CD4-positive, alpha-beta memory T cell (primary cell): ENCODE results near the gene PFDN6. TPM values are rescaled to one million over a fixed set of nuclear protein-coding genes. Genes with fewer than 3 reads are reported as not detected.
"Not testable (repeated sequence)": the region's sequence is repeated elsewhere in the genome, so short reads cannot be mapped to it uniquely, and the experiment has no call there.

Source experiments
- CTCF ChIA-PET: fragments of 350-600 bp; sonication (Branson Sonifier 250); formaldehyde crosslinking; loops from one replicate; lab custom pipeline; 2021; ENCODE audit warnings: inconsistent platforms; ENCODE audit not compliant: partially characterized antibody; lab: Charles Lee
- POLR2A ChIA-PET: fragments of 350-600 bp; sonication (Branson Sonifier 250); formaldehyde crosslinking; loops from one replicate; lab custom pipeline; 2021; ENCODE audit not compliant: partially characterized antibody; lab: Charles Lee
- DNase-seq, 5 donors: peaks; one replicate each; pipeline versions ENCODE4 v3.0.0 to v3.0.0-alpha.2; 2020 to 2022; ENCODE audit warnings: mixed read lengths in 1 of 5
- H3K27ac ChIP-seq: one replicate; pipeline ENCODE4 v1.7.0; 2013; ENCODE audit warnings: low read depth, low read length
- H3K27me3 ChIP-seq: 2 replicates; pipeline ENCODE4 v1.7.0; 2013; ENCODE audit warnings: mild to moderate bottlenecking, low read length, moderate library complexity; ENCODE audit not compliant: insufficient read depth
- H3K36me3 ChIP-seq: 2 replicates; pipeline ENCODE4 v1.7.0; 2013; ENCODE audit warnings: mild to moderate bottlenecking, low read length, moderate library complexity; ENCODE audit not compliant: insufficient read depth
- H3K4me1 ChIP-seq: 2 replicates; pipeline ENCODE4 v1.7.0; 2013; ENCODE audit warnings: mild to moderate bottlenecking, low read length, moderate library complexity; ENCODE audit not compliant: insufficient read depth
- H3K4me3 ChIP-seq, 2 donors: one replicate each; pipeline ENCODE4 v1.7.0; 2013; ENCODE audit warnings: low read length in 2 of 2, mild to moderate bottlenecking in 1 of 2
- H3K9me3 ChIP-seq, 2 donors: one replicate each; pipeline ENCODE4 v1.7.0; 2013; ENCODE audit warnings: low read length in 2 of 2, control low read depth in 1 of 2; ENCODE audit not compliant: control insufficient read depth in 1 of 2
- H3K27ac Mint-ChIP-seq, 7 donors: one replicate each; pipeline ENCODE4 v1.8.0; 2020 to 2021; ENCODE audit warnings: mixed read lengths in 7 of 7, mild to moderate bottlenecking in 6 of 7, inconsistent platforms in 3 of 7, moderate library complexity in 3 of 7
- H3K27me3 Mint-ChIP-seq, 2 donors: one replicate each; pipeline ENCODE4 v1.8.0; 2020 to 2021; ENCODE audit warnings: mixed read lengths in 2 of 2
- H3K36me3 Mint-ChIP-seq, 2 donors: one replicate each; pipeline ENCODE4 v1.8.0; 2020 to 2021; ENCODE audit warnings: mixed read lengths in 2 of 2, inconsistent platforms in 1 of 2, mild to moderate bottlenecking in 1 of 2
- H3K4me1 Mint-ChIP-seq, 4 donors: one replicate each; pipeline ENCODE4 v1.8.0; 2020 to 2021; ENCODE audit warnings: mixed read lengths in 4 of 4, mild to moderate bottlenecking in 1 of 4
- H3K4me3 Mint-ChIP-seq, 8 donors: one replicate each; pipeline ENCODE4 v1.8.0; 2020 to 2021; ENCODE audit warnings: mixed read lengths in 8 of 8, mild to moderate bottlenecking in 7 of 8, moderate library complexity in 6 of 8, inconsistent platforms in 3 of 8
- H3K9me3 Mint-ChIP-seq, 8 donors: one replicate each; pipeline ENCODE4 v1.8.0; 2020 to 2021; ENCODE audit warnings: mixed read lengths in 8 of 8, mild to moderate bottlenecking in 5 of 8, inconsistent platforms in 3 of 8, moderate library complexity in 1 of 8
- intact Hi-C: fragments of 100-400 bp; cut with micrococcal nuclease; formaldehyde crosslinking; loops from one replicate; pipeline ENCODE4 v1.15.1; 2023
- polyA plus RNA-seq, 2 donors: library from polyadenylated mRNA; unstranded; fragments of 300-500 nt; fragmentation: Illumina TruSeq; gene quantifications; one replicate each; pipeline ENCODE4 v1.2.3, GENCODE V29; 2021
- total RNA-seq, 2 experiments: library from RNA; stranded (reverse); gene quantifications; one replicate each; pipeline ENCODE4 v1.2.3, GENCODE V29; 2021

The PFDN6 gene
- total and polyA plus RNA-seq, 4 experiments from 2014 or later = 33.1 to 45.5 (median 40.2) TPM

GRCh38 chr6:33259032-33259431 is 30.4 kb upstream of the PFDN6 start:
- Histone ChIP-seq H3K4me3 (no peak overlapping the region), H3K27ac (no peak overlapping the region), H3K36me3 (peaks cover 22% of the 10 kb centered on the region), H3K27me3 (no peaks in the 10 kb centered on the region), H3K9me3 (no peaks in the 10 kb centered on the region), H3K4me1 (no peaks in the 10 kb centered on the region)
- no peak for DNase-seq
- H3K27ac Mint-ChIP-seq = peak overlapping the region in 1 of 7 donors; percentile 23
- peaks cover 0 to 4% (median 0%) of the 10 kb centered on the region in 4 donors for H3K4me1 Mint-ChIP-seq
- H3K27me3 Mint-ChIP-seq = no peaks in the 10 kb centered on the region
- intact Hi-C loops = no loop called here
- ChIA-PET POLR2A (interaction anchor here (1.7 kb wide), 1 partner anchor 18 kb away, joined by 3 read pairs; the partner anchor contains the start of gene B3GALT4), CTCF (interaction anchor here (1.3 kb wide), 1 partner anchor 10 kb away, joined by 4 read pairs; no protein-coding TSS in a partner anchor)
- peaks cover 24 to 42% of the 10 kb centered on the region in 2 donors for H3K36me3 Mint-ChIP-seq
- H3K9me3 Mint-ChIP-seq = no peaks in the 10 kb centered on the region
- H3K4me3 Mint-ChIP-seq = no peak overlapping the region

DNA sequence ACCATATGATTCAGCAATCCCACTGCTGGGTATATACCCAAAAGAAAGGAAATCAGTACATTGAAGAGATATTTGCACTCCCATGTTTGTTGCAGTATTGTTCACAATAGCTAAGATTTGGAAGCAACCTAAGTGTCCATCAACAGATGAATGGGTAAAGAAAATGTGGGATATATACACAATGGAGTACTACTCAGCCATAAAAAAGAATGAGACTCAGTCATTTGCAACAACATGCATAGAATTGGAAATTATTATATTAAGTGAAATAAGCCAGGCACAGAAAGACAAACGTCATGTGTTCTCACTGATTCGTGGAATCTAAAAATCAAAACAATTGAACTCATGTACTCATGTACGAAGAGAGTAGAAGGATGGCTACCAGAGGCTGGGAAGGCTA is 26.9 kb upstream of the PFDN6 start:
- H3K27me3 Mint-ChIP-seq, H3K4me1 ChIP-seq, intact Hi-C loops, H3K9me3 Mint-ChIP-seq, H3K4me1 Mint-ChIP-seq, H3K27me3 ChIP-seq, H3K4me3 Mint-ChIP-seq, DNase-seq, H3K9me3 ChIP-seq, H3K27ac ChIP-seq, H3K27ac Mint-ChIP-seq, H3K4me3 ChIP-seq: not testable (repeated sequence)
- H3K36me3 ChIP-seq = peaks cover 47% of the 10 kb centered on the region
- ChIA-PET CTCF (interaction anchor here (2.9 kb wide), 1 partner anchor 9 kb away, joined by 9 read pairs; the partner anchor contains the start of genes RPS18 and VPS52), POLR2A (interaction anchor here (0.7 kb wide), 1 partner anchor 62 kb away, joined by 4 read pairs; the partner anchor contains the start of genes RXRB and SLC39A7)
- peaks cover 46 to 70% of the 10 kb centered on the region in 2 donors for H3K36me3 Mint-ChIP-seq

DNA sequence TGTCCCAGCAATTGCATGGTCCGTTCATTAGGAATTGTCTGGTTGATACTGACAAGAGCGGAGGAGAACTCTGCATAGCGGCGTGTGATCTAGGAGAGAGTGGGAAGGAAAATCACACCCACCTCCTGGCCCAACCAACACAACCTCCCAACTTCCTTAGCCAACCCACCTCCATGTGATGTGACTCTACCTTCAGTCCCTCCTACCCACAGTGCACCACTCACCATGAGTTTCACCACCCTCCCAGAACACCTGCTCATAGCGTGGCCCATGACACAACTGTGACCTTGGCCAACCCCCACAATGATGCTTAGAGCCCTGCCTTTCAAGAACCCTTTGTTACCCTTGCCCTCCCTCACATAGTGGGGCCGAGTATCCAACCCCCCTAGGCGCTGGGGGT is 25.4 kb upstream of the PFDN6 start:
- Histone ChIP-seq H3K36me3 (peaks cover 62% of the 10 kb centered on the region), H3K4me3 (no peak overlapping the region), H3K4me1 (no peaks in the 10 kb centered on the region), H3K27ac (no peak overlapping the region), H3K9me3 (no peaks in the 10 kb centered on the region), H3K27me3 (no peaks in the 10 kb centered on the region)
- intact Hi-C loops = no loop called here
- ChIA-PET CTCF (no interaction called here), POLR2A (interaction anchor here (0.6 to 0.8 kb wide), 2 partner anchors 18 to 103 kb away, joined by 3 read pairs; no protein-coding TSS in a partner anchor)
- H3K9me3 Mint-ChIP-seq = no peaks in the 10 kb centered on the region
- H3K27ac Mint-ChIP-seq = peak overlapping the region in 2 of 7 donors; percentile 53 to 81
- DNase-seq = no peak
- H3K4me1 Mint-ChIP-seq = peaks cover 0 to 9% (median under 1%) of the 10 kb centered on the region in 4 donors
- peaks cover 59 to 75% of the 10 kb centered on the region in 2 donors for H3K36me3 Mint-ChIP-seq
- peak overlapping the region in 1 of 8 donors; percentile 25 for H3K4me3 Mint-ChIP-seq
- no peaks in the 10 kb centered on the region for H3K27me3 Mint-ChIP-seq

- POLR2A ChIA-PET = interaction anchor here (0.8 to 5.4 kb wide), 33 partner anchors 9 to 1299 kb away, joined by 3 to 116 read pairs (median 8); partner anchors contain the start of genes BAK1, BRD2, CUTA and DXO
- peaks cover 46 to 82% of the 10 kb centered on the region in 2 donors for H3K36me3 Mint-ChIP-seq
- Histone ChIP-seq H3K4me1 (peaks cover 57% of the 10 kb centered on the region), H3K36me3 (peaks cover 60% of the 10 kb centered on the region), H3K27ac (peak overlapping the region; percentile 85), H3K27me3 (no peaks in the 10 kb centered on the region), H3K9me3 (no peaks in the 10 kb centered on the region), H3K4me3 (peak overlapping the region; percentile 75 to 90)
- intact Hi-C loops = loop anchor here (1.0 to 10.0 kb wide), 9 partner anchors 18 to 1296 kb away; partner anchors contain the start of genes CUTA, DXO, KIFC1 and PFDN6
- CTCF ChIA-PET = interaction anchor here (1.0 to 4.7 kb wide), 10 partner anchors 10 to 120 kb away, joined by 3 to 35 read pairs (median 10); partner anchors contain the start of genes PFDN6, RGL2, TAPBP and WDR46
- peaks cover 37 to 72% (median 55%) of the 10 kb centered on the region in 4 donors for H3K4me1 Mint-ChIP-seq
- H3K4me3 Mint-ChIP-seq = peak overlapping the region; percentile 96 to 100 (median 98)
- H3K27me3 Mint-ChIP-seq = no peaks in the 10 kb centered on the region
- H3K9me3 Mint-ChIP-seq = peaks cover 0 to 5% (median 0%) of the 10 kb centered on the region in 8 donors
- no peak for DNase-seq
- H3K27ac Mint-ChIP-seq = peak overlapping the region; percentile 97 to 100 (median 99)
Observed at GRCh38 chr6:33271117-33271467, 18.3 kb upstream of the PFDN6 start.

- Mint-ChIP-seq H3K27me3 (no peaks in the 10 kb centered on the region), H3K36me3 (peaks cover 46 to 82% of the 10 kb centered on the region in 2 donors), H3K9me3 (peaks cover 0 to 5% (median 0%) of the 10 kb centered on the region in 8 donors), H3K4me1 (peaks cover 43 to 78% (median 61%) of the 10 kb centered on the region in 4 donors), H3K27ac (peak within 1 kb of the TSS; percentile 97 to 100 (median 99)), H3K4me3 (peak within 1 kb of the TSS; percentile 96 to 100 (median 98))
- peak within 1 kb of the TSS; percentile 75 to 90 for H3K4me3 ChIP-seq
- H3K36me3 ChIP-seq = peaks cover 56% of the 10 kb centered on the region
- intact Hi-C loops = loop anchor here (1.0 to 10.0 kb wide), 10 partner anchors 18 to 1297 kb away; partner anchors contain the start of genes CUTA, DXO, KIFC1 and PFDN6
- ChIA-PET POLR2A (interaction anchor here (0.5 to 5.4 kb wide), 38 partner anchors 9 to 1300 kb away, joined by 3 to 116 read pairs (median 7); partner anchors contain the start of genes BAK1, BRD2, CUTA and DXO), CTCF (interaction anchor here (0.5 to 4.7 kb wide), 11 partner anchors 10 to 119 kb away, joined by 3 to 35 read pairs (median 9); partner anchors contain the start of genes PFDN6, RGL2, TAPBP and WDR46)
- peak within 1 kb of the TSS; percentile 85 for H3K27ac ChIP-seq
- peak; percentile 95 to 98 (median 96) for DNase-seq
- no peaks in the 10 kb centered on the region for H3K9me3 ChIP-seq
- no peaks in the 10 kb centered on the region for H3K27me3 ChIP-seq
- H3K4me1 ChIP-seq = peaks cover 62% of the 10 kb centered on the region
Observed at GRCh38 chr6:33271468-33272274, 17.7 kb upstream of the PFDN6 start, which contains the start of the genes RPS18 and VPS52. RPS18 (plus strand) TSS chr6:33272075; CDS start chr6:33272120, 45 bp downstream. VPS52 (minus strand) TSS chr6:33271876; CDS start chr6:33271675, 201 bp downstream.

GRCh38 chr6:33272275-33273128 is 16.9 kb upstream of the PFDN6 start:
- H3K4me1 Mint-ChIP-seq = peaks cover 44 to 81% (median 63%) of the 10 kb centered on the region in 4 donors

More at GRCh38 chr6:33272275-33273128, 16.9 kb upstream of the PFDN6 start:
- peaks cover 0 to 5% (median 0%) of the 10 kb centered on the region in 8 donors for H3K9me3 Mint-ChIP-seq
- Histone ChIP-seq H3K4me3 (peak overlapping the region; percentile 75 to 90), H3K27me3 (no peaks in the 10 kb centered on the region), H3K36me3 (peaks cover 48% of the 10 kb centered on the region), H3K9me3 (no peaks in the 10 kb centered on the region), H3K27ac (peak overlapping the region; percentile 85), H3K4me1 (peaks cover 64% of the 10 kb centered on the region)
- H3K27ac Mint-ChIP-seq = peak overlapping the region; percentile 97 to 100 (median 99)
- no peaks in the 10 kb centered on the region for H3K27me3 Mint-ChIP-seq
- DNase-seq = peak in 2 of 5 donors; percentile 25 to 46
- intact Hi-C loops = loop anchor here (1.0 to 10.0 kb wide), 4 partner anchors 72 to 1298 kb away; partner anchors contain the start of genes CUTA, DXO, RXRB and SLC39A7
- ChIA-PET CTCF (interaction anchor here (1.1 to 4.7 kb wide), 9 partner anchors 11 to 118 kb away, joined by 3 to 35 read pairs (median 10); partner anchors contain the start of genes PFDN6, RGL2, WDR46 and ZBTB22), POLR2A (interaction anchor here (0.5 to 5.4 kb wide), 35 partner anchors 8 to 1301 kb away, joined by 3 to 116 read pairs (median 8); partner anchors contain the start of genes BAK1, BRD2, CUTA and DXO)
- H3K4me3 Mint-ChIP-seq = peak overlapping the region; percentile 96 to 100 (median 98)
- H3K36me3 Mint-ChIP-seq = peaks cover 40 to 77% of the 10 kb centered on the region in 2 donors
